ENCODE results near the gene SNRNP35. TPM values are rescaled to one million over a fixed set of nuclear protein-coding genes. Genes with fewer than 3 reads are reported as not detected.

Gene SNRNP35
- total and polyA plus RNA-seq, 4 donors = 23.3 to 72.7 (median 32.0) TPM

DNA sequence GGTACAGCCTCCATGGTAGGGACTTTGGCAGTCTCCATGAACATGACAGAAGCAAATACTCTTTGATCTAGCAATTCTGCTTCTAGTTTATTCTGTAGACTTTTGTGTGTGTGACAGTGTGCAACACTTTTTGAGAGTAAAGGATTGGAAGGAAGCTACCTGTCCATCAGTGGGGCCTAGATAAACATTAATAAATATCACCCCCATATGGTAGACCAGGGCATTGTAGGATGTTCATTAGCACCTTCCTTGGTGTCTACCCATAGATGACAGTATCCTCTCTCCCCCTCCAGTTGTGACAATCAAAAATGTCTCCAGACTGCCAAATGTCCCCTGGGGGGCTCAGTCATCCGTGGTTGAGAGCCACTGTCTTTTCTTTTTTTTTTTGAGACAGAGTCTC lies 10.8 kb downstream of the SNRNP35 start:
- peaks cover 0 to 3% of the 10 kb centered on the region in 2 donors for H3K4me1 ChIP-seq (ENCODE audit: control insufficient read depth in 1 of 2, insufficient read depth in 2 of 2, low read length in 2 of 2)
- WGBS, 2 donors = 29 to 43% methylated on average over 1 of the region's 1 CpG
- H3K9me3 ChIP-seq (ENCODE audit: control insufficient read depth, low read length) = no peaks in the 10 kb centered on the region
- intact Hi-C loops (cut with DNase I) = no loop called here
- H3K27ac ChIP-seq (ENCODE audit: low read depth in 1 of 2, low read length in 2 of 2) = no peak overlapping the region
- no peaks in the 10 kb centered on the region for H3K27me3 ChIP-seq (ENCODE audit: control insufficient read depth in 1 of 2, insufficient read depth in 2 of 2, low read length in 1 of 2)
- no peak overlapping the region for H3K4me3 ChIP-seq (ENCODE audit: low read length in 2 of 2)
- DNase-seq = no peak
- H3K36me3 ChIP-seq (ENCODE audit: control insufficient read depth in 1 of 2, insufficient read depth in 2 of 2, low read length in 1 of 2) = peaks cover 4 to 9% of the 10 kb centered on the region in 2 donors
- ATAC-seq (ENCODE audit: low FRiP score) = no peak

DNA sequence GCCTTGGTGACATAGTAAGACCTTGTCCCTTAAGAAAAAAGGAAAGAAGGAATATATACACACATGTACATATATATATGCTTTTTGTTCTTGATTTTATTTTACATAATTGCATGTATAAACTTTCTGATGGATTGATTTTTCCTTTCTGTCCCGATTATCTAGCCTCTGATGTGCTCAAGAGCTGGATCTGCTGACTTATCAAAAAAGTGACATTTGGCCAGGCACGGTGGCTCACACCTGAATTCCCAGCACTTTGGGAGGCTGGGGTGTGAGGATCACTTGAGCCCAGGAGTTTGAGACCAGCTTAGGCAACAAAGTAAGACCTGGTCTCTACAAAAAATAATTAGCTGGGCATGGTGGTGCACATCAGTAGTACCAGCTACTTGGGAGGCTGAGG lies 12.0 kb downstream of the SNRNP35 start:
- intact Hi-C loops (cut with DNase I) = loop anchor here in 1 of 2 donors (10.0 kb wide), 1 partner anchor 75 kb away; no protein-coding TSS in a partner anchor
- Histone ChIP-seq H3K27ac (ENCODE audit: low read depth in 1 of 2, low read length in 2 of 2) (no peak overlapping the region), H3K36me3 (ENCODE audit: control insufficient read depth in 1 of 2, insufficient read depth in 2 of 2, low read length in 1 of 2) (peaks cover 4 to 9% of the 10 kb centered on the region in 2 donors), H3K4me1 (ENCODE audit: control insufficient read depth in 1 of 2, insufficient read depth in 2 of 2, low read length in 2 of 2) (peaks cover 0 to 3% of the 10 kb centered on the region in 2 donors), H3K4me3 (ENCODE audit: low read length in 2 of 2) (no peak overlapping the region), H3K9me3 (ENCODE audit: control insufficient read depth, low read length) (no peaks in the 10 kb centered on the region), H3K27me3 (ENCODE audit: control insufficient read depth in 1 of 2, insufficient read depth in 2 of 2, low read length in 1 of 2) (no peaks in the 10 kb centered on the region)
- WGBS, 2 donors = 93 to 98% methylated on average over 2 of the region's 2 CpGs
- ATAC-seq (ENCODE audit: low FRiP score) (no peak), DNase-seq (peak in 1 of 2 donors; percentile 21)

DNA sequence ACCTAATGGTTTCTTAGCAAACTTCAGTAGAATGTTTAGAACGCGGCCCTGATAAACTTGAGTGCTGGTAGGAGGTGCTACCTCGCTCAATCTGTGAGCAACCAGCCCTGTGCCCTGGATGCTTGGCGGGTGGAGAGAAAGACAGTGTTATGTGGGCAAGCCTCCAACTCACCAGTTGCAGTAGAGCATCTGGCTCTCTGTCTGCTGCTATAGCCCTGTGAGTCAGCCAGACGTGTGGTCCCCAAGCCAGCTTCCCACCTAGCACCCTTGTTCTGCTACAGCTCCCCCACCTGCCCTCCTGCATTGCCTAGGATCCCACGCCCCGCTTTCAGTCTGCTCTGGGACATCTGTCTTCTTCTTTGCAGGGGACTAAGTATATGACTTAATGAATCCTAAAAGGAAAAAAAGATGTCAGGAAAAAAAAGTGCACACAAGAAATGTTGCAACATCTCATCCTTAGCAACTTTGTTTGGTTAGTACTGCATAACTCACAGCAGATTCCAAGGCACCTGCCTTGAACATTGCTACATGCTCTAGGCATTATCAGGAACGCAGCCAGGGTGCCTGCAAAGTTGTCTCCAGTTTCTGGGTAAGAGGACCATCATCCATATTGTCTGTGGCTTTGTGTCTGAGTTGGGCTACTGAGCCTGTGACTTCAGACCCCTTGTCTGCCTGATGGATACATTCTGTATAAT lies 13.6 kb downstream of the SNRNP35 start:
- 71 to 76% methylated on average over 8 of the region's 8 CpGs for WGBS, 2 donors
- ATAC-seq (ENCODE audit: low FRiP score) (no peak), DNase-seq (peak in 1 of 2 donors; percentile 34)
- Histone ChIP-seq H3K9me3 (ENCODE audit: control insufficient read depth, low read length) (no peaks in the 10 kb centered on the region), H3K36me3 (ENCODE audit: control insufficient read depth in 1 of 2, insufficient read depth in 2 of 2, low read length in 1 of 2) (peaks cover 4 to 8% of the 10 kb centered on the region in 2 donors), H3K27me3 (ENCODE audit: control insufficient read depth in 1 of 2, insufficient read depth in 2 of 2, low read length in 1 of 2) (no peaks in the 10 kb centered on the region), H3K4me3 (ENCODE audit: low read length in 2 of 2) (no peak overlapping the region), H3K27ac (ENCODE audit: low read depth in 1 of 2, low read length in 2 of 2) (no peak overlapping the region), H3K4me1 (ENCODE audit: control insufficient read depth in 1 of 2, insufficient read depth in 2 of 2, low read length in 2 of 2) (peaks cover 0 to 3% of the 10 kb centered on the region in 2 donors)
- intact Hi-C loops (cut with DNase I) = loop anchor here in 1 of 2 donors (10.0 kb wide), 1 partner anchor 77 kb away; no protein-coding TSS in a partner anchor

DNA sequence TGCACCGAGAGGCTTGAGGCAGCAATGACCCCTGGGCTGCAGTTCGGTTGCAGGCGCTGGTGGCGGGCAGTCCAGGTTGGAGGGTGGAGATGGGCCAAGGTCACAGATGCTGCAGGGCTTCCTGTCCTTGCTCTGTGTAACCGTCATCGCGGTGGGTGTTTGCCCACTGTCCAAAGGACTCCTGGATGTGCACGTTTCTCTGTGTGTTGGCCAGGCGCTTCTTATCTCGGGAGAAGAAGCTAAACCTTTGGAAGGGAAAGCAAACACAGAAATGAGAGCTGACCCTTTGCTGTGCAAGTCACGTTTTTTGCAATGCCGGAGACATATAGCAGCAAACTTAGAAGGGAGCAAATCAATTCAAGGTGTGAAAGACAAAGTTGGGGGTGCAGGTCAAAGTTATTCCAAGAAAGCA lies 14.5 kb downstream of the SNRNP35 start:
- Histone ChIP-seq H3K36me3 (ENCODE audit: control insufficient read depth in 1 of 2, insufficient read depth in 2 of 2, low read length in 1 of 2) (peaks cover 4 to 8% of the 10 kb centered on the region in 2 donors), H3K4me1 (ENCODE audit: control insufficient read depth in 1 of 2, insufficient read depth in 2 of 2, low read length in 2 of 2) (peaks cover 0 to 3% of the 10 kb centered on the region in 2 donors), H3K9me3 (ENCODE audit: control insufficient read depth, low read length) (no peaks in the 10 kb centered on the region), H3K27ac (ENCODE audit: low read depth in 1 of 2, low read length in 2 of 2) (no peak overlapping the region), H3K27me3 (ENCODE audit: control insufficient read depth in 1 of 2, insufficient read depth in 2 of 2, low read length in 1 of 2) (no peaks in the 10 kb centered on the region), H3K4me3 (ENCODE audit: low read length in 2 of 2) (no peak overlapping the region)
- intact Hi-C loops (cut with DNase I) = loop anchor here in 1 of 2 donors (10.0 kb wide), 1 partner anchor 78 kb away; no protein-coding TSS in a partner anchor
- peak in 1 of 2 donors; percentile 30 for DNase-seq
- ATAC-seq (ENCODE audit: low FRiP score) = no peak
- 84 to 88% methylated on average over 12 of the region's 12 CpGs for WGBS, 2 donors

DNA sequence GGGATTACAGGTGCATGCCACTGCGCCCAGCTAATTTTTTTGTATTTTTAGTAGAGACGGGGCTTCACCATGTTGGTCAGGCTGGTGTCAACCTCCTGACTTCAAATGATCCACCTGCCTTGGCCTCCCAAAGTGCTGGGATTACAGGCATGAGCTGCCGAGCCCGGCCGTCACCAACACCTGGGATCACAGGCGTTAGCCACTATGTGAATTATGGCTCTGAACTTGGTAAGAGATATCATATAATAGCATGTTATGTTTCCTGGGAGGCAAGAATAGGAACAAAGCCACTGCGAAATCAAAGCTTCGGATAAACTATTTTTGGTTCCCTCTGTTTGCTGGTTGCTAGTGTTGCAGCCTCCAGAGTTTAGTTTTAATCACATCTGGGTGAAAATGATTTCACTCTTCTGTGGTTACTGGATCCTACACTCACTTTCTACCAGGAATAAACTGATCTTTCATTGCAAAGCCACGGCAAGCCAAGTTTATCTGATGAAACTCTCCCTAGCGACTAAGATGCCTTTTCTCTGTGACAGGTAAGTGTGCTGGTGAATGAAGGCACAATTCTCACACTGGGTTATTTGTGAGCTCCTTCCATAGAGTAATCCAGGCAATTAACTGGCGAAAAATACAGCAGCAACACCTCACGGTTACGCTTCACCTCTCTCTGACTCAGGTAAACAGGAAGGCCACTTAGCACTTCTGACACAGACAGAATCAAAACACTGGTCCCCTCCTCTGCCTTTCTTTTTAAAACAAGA lies 16.7 kb downstream of the SNRNP35 start:
- WGBS, 2 donors = 29 to 33% methylated on average over 13 of the region's 13 CpGs
- Histone ChIP-seq H3K9me3 (ENCODE audit: control insufficient read depth, low read length) (no peaks in the 10 kb centered on the region), H3K4me1 (ENCODE audit: control insufficient read depth in 1 of 2, insufficient read depth in 2 of 2, low read length in 2 of 2) (peaks cover 0 to 5% of the 10 kb centered on the region in 2 donors), H3K36me3 (ENCODE audit: control insufficient read depth in 1 of 2, insufficient read depth in 2 of 2, low read length in 1 of 2) (peaks cover 4 to 8% of the 10 kb centered on the region in 2 donors), H3K27ac (ENCODE audit: low read depth in 1 of 2, low read length in 2 of 2) (peak overlapping the region; percentile 72 to 79), H3K4me3 (ENCODE audit: low read length in 2 of 2) (no peak overlapping the region), H3K27me3 (ENCODE audit: control insufficient read depth in 1 of 2, insufficient read depth in 2 of 2, low read length in 1 of 2) (no peaks in the 10 kb centered on the region)
- intact Hi-C loops (cut with DNase I) = loop anchor here in 1 of 2 donors (10.0 kb wide), 1 partner anchor 80 kb away; no protein-coding TSS in a partner anchor
- DNase-seq = peak in 1 of 2 donors; percentile 12
- no peak for ATAC-seq (ENCODE audit: low FRiP score)

DNA sequence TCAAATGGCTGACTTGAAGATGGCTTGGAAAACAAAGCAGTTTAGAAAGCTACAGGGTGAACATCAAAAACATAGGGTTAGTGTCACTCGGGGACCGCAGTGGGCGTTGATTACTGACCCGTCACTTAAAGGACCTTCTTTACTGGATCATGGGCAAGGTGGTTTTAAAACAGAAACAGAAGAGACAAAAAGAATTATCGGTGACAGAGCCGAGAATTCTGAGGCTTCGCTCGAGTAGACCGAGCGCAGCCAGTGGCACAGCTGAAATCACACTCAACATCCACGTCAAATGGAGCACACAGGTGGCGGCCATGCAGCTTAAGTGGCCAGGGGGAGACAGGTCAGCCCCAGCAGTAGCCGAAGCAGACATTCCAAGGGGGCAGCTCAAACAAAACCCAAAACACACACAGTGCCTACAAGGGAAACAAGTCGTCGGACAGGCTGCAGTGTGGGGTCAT lies 17.3 kb downstream of the SNRNP35 start:
- WGBS, 2 donors = 70 to 80% methylated on average over 15 of the region's 15 CpGs
- Histone ChIP-seq H3K4me1 (ENCODE audit: control insufficient read depth in 1 of 2, insufficient read depth in 2 of 2, low read length in 2 of 2) (peaks cover 0 to 6% of the 10 kb centered on the region in 2 donors), H3K27ac (ENCODE audit: low read depth in 1 of 2, low read length in 2 of 2) (peak overlapping the region; percentile 72 to 79), H3K4me3 (ENCODE audit: low read length in 2 of 2) (no peak overlapping the region), H3K9me3 (ENCODE audit: control insufficient read depth, low read length) (no peaks in the 10 kb centered on the region), H3K27me3 (ENCODE audit: control insufficient read depth in 1 of 2, insufficient read depth in 2 of 2, low read length in 1 of 2) (no peaks in the 10 kb centered on the region), H3K36me3 (ENCODE audit: control insufficient read depth in 1 of 2, insufficient read depth in 2 of 2, low read length in 1 of 2) (peaks cover 4 to 8% of the 10 kb centered on the region in 2 donors)
- DNase-seq (peak in 1 of 2 donors; percentile 14), ATAC-seq (ENCODE audit: low FRiP score) (no peak)
- intact Hi-C loops (cut with DNase I) = loop anchor here in 1 of 2 donors (10.0 kb wide), 1 partner anchor 80 kb away; no protein-coding TSS in a partner anchor

DNA sequence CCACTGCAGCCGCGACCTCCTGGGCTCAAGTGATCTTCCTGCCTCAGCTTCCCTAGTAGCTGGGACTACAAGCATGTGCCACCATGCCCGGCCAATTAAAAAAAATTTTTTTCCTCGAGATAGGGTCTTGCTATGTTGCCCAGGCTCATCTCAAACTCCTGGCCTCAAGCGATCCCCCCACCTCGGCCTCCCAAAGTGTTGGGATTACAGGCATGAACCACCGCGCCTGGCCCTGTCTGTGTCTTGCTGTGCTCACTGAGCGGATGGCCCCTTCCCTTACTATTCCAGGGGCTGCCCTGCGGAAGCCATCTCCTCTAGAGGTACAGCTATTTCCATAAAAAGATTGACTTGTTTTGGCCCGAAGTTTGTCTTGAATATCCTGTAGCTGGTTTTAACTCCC lies 20.1 kb downstream of the SNRNP35 start:
- intact Hi-C loops (cut with DNase I) = loop anchor here (1.0 to 10.0 kb wide), 4 partner anchors 41 to 104 kb away; partner anchors contain the start of gene RILPL2 (in 1 of the 2)
- Histone ChIP-seq H3K27ac (ENCODE audit: low read depth in 1 of 2, low read length in 2 of 2) (peak overlapping the region; percentile 46 to 58), H3K27me3 (ENCODE audit: control insufficient read depth in 1 of 2, insufficient read depth in 2 of 2, low read length in 1 of 2) (no peaks in the 10 kb centered on the region), H3K36me3 (ENCODE audit: control insufficient read depth in 1 of 2, insufficient read depth in 2 of 2, low read length in 1 of 2) (no peaks in the 10 kb centered on the region), H3K4me1 (ENCODE audit: control insufficient read depth in 1 of 2, insufficient read depth in 2 of 2, low read length in 2 of 2) (peaks cover 0 to 6% of the 10 kb centered on the region in 2 donors), H3K9me3 (ENCODE audit: control insufficient read depth, low read length) (no peaks in the 10 kb centered on the region), H3K4me3 (ENCODE audit: low read length in 2 of 2) (no peak overlapping the region)
- WGBS, 2 donors = 42% methylated on average over 11 of the region's 11 CpGs
- peak; percentile 9 for ATAC-seq (ENCODE audit: low FRiP score)
- DNase-seq = peak in 1 of 2 donors; percentile 44

DNA sequence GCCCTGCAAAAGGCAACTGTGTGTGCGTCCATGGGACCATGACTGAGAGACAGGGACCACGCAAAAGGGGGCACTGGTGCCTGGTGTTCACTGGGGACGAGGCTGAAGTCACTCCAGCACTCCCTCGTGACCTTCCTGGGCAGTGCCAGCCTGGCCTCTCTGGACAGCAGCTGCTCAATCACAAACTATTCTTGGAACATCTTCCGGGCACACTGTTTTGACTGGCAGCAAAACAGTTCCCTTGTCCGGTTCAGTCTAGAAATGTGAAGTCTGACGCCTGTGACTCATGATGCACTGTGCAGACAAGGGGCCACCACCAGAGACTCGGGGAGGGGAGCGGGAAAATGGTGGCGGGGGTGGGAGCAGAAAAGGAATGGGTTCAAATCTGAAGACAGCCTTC lies 20.8 kb downstream of the SNRNP35 start:
- WGBS, 2 donors = 3 to 7% methylated on average over 10 of the region's 10 CpGs
- intact Hi-C loops (cut with DNase I) = loop anchor here (1.0 to 10.0 kb wide), 4 partner anchors 42 to 104 kb away; partner anchors contain the start of gene RILPL2 (in 1 of the 2)
- ATAC-seq (ENCODE audit: low FRiP score) (peak; percentile 89), DNase-seq (peak; percentile 87 to 90)
- Histone ChIP-seq H3K36me3 (ENCODE audit: control insufficient read depth in 1 of 2, insufficient read depth in 2 of 2, low read length in 1 of 2) (no peaks in the 10 kb centered on the region), H3K4me3 (ENCODE audit: low read length in 2 of 2) (no peak overlapping the region), H3K27ac (ENCODE audit: low read depth in 1 of 2, low read length in 2 of 2) (peak overlapping the region; percentile 86 to 87), H3K4me1 (ENCODE audit: control insufficient read depth in 1 of 2, insufficient read depth in 2 of 2, low read length in 2 of 2) (peaks cover 0 to 6% of the 10 kb centered on the region in 2 donors), H3K9me3 (ENCODE audit: control insufficient read depth, low read length) (no peaks in the 10 kb centered on the region), H3K27me3 (ENCODE audit: control insufficient read depth in 1 of 2, insufficient read depth in 2 of 2, low read length in 1 of 2) (no peaks in the 10 kb centered on the region)

Measured in aorta (tissue), 5 donors.